ENCODE measurements around the gene C22orf39.

GRCh38 chr22:19464546-19464945 is 17.0 kb upstream of the C22orf39 start:
- TF ChIP-seq, protein P1, sequence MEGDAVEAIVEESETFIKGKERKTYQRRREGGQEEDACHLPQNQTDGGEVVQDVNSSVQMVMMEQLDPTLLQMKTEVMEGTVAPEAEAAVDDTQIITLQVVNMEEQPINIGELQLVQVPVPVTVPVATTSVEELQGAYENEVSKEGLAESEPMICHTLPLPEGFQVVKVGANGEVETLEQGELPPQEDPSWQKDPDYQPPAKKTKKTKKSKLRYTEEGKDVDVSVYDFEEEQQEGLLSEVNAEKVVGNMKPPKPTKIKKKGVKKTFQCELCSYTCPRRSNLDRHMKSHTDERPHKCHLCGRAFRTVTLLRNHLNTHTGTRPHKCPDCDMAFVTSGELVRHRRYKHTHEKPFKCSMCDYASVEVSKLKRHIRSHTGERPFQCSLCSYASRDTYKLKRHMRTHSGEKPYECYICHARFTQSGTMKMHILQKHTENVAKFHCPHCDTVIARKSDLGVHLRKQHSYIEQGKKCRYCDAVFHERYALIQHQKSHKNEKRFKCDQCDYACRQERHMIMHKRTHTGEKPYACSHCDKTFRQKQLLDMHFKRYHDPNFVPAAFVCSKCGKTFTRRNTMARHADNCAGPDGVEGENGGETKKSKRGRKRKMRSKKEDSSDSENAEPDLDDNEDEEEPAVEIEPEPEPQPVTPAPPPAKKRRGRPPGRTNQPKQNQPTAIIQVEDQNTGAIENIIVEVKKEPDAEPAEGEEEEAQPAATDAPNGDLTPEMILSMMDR (IDR thresholded peaks at IDR 0.05), result no peak
- TF ChIP-seq POLR2A (IDR thresholded peaks at IDR 0.05; ENCODE audit: low read depth), result no peak
- TF ChIP-seq EP300 (IDR thresholded peaks at IDR 0.05), result no peak
- no peak for TF ChIP-seq POLR2AphosphoS5 (IDR thresholded peaks at IDR 0.05)
